ENCODE measurements around the gene TAOK1.
A peak's percentile ranks its signal among the peaks of the same experiment; 100 is the strongest.

Gene TAOK1

DNA sequence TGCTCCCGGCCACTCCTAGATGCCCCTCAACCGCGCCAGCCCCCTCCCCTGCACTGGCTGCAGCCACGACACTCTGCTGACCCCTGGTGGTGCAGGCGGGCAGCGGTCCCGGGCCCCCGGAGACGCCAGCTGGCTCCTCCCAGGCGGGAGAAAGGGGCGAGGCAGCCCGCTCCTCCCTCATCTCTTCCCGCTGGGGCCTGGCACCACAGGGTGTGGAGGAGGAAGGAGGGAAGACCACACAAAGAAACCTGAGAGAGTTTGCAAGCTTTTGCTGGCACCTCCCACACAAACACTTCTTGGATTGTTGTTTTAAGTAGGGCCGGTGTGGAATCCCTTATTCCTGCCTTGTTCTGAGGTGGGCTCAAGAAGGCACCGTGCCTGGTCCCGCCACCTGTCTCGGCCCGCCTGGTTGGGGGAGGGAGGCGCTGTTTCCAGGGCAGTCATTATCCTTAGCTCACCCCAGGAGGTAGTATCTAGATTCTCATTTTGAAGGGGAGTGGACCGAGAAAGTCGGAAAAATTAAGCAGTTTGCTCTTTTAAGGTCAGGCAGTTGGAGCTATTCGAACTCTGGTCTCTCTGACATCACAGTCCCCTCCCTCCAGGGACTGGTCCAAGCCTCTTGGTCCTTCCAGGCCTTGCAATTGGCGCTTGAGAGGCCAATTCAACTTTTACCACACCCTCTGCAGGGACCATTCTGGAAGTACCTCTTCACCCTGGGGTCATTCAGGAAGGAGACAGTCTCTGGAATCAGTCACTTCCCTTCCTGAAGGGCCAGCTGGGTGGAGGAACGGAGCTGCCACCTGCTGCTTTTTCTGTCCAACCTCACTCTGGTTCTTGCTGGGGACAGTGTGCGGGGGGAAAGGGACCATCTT lies 201.8 kb downstream of the TAOK1 start:
- TF ChIP-seq, protein P1, sequence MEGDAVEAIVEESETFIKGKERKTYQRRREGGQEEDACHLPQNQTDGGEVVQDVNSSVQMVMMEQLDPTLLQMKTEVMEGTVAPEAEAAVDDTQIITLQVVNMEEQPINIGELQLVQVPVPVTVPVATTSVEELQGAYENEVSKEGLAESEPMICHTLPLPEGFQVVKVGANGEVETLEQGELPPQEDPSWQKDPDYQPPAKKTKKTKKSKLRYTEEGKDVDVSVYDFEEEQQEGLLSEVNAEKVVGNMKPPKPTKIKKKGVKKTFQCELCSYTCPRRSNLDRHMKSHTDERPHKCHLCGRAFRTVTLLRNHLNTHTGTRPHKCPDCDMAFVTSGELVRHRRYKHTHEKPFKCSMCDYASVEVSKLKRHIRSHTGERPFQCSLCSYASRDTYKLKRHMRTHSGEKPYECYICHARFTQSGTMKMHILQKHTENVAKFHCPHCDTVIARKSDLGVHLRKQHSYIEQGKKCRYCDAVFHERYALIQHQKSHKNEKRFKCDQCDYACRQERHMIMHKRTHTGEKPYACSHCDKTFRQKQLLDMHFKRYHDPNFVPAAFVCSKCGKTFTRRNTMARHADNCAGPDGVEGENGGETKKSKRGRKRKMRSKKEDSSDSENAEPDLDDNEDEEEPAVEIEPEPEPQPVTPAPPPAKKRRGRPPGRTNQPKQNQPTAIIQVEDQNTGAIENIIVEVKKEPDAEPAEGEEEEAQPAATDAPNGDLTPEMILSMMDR (IDR thresholded peaks at IDR 0.05; ENCODE audit: low read depth, low read length), result peak; percentile 97
- no peak overlapping the region; the same call in 1 of the 2 replicates for H3K4me3 ChIP-seq (ENCODE audit: low read depth, low read length)

DNA sequence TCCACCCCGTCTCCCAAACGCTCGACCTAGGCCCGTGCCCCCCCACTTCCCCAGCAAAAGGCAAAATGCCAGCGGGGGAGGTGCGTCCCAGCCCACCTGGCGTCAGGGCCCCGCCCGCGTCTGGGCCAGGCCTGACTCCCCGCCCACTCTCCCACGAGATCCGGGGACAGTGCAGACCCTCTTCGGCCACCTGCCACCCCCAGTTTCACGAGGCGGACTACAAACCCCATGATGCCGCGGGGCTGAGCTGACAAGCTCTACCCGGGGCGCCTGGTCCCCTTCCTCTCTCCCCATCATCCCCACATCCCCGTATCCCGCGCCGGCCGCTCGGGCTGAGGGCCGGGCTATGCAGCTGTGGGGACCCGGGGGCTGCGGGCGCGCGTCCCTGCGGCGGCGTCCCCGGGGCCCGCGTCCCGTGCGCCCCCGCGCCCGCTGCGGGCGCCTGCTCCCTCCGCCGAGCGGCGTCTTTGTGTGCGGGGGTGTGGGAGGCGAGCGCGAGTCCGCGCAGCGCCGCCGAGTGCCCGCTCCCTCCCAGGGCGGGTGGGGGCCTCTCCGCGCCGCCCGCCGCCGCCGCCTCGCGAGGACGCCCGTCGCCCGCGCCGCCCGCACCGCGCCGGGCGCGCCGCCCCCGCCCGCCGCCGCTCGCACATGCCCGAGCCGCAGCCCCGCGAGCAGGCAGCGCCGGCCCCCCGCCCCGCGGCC lies 202.8 kb downstream of the TAOK1 start, which contains the start of gene ANKRD13B:
Gene ANKRD13B (plus strand): TSS at position 283 of the 702 bp plus-strand sequence. CDS start 490 bp downstream, outside the sequence.
- TF ChIP-seq, protein P1 (IDR thresholded peaks at IDR 0.05; ENCODE audit: low read depth, low read length), result no peak
- peak within 1 kb of the TSS; percentile 59 for H3K4me3 ChIP-seq (ENCODE audit: low read depth, low read length)

DNA sequence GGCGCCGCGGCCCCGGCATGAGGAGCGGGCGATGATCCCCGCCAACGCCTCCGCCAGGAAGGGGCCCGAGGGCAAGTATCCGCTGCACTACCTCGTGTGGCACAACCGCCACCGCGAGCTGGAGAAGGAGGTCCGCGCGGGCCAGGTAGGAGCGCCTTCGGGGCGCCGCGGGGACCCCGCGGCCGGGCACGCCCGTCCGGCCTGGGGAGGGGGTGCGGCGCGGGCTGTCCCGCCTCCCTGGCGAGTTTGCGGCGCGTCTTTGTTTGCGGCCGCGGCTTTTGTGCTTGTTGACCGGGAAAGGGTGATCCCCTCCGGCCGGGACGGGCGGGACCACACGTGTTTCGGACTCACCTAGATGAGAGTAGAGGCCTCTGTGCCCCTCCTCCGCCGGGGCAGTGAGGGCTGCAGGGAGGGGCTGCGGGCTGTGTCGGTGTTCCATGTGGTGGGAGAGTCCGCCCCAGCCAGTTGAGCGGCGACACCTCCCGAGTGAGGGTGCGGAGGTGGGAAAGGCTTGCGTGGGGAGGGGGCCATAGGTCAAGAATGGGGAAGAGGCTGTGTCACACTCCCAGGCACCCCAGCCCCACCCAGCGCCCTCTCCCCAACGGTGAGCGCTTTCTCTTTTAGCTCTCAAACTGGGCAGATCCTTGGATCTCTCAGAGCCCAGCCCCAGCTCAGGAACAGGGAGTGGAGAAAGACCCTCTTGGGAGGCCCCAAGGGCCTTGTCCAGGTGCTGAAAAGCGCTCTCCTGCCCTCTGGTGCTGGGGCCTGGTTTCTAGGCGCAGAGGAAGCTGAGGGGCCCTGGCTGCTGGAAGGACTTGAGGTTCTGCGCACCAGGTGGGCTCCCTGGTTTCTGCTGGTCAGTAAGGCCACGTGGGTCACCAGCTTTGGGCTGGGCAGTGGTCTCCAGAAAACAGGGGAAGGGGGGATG lies 203.7 kb downstream of the TAOK1 start:
- H3K4me3 ChIP-seq (ENCODE audit: low read depth, low read length), result peak overlapping the region; percentile 58
- TF ChIP-seq, protein P1 (IDR thresholded peaks at IDR 0.05; ENCODE audit: low read depth, low read length), result no peak

DNA sequence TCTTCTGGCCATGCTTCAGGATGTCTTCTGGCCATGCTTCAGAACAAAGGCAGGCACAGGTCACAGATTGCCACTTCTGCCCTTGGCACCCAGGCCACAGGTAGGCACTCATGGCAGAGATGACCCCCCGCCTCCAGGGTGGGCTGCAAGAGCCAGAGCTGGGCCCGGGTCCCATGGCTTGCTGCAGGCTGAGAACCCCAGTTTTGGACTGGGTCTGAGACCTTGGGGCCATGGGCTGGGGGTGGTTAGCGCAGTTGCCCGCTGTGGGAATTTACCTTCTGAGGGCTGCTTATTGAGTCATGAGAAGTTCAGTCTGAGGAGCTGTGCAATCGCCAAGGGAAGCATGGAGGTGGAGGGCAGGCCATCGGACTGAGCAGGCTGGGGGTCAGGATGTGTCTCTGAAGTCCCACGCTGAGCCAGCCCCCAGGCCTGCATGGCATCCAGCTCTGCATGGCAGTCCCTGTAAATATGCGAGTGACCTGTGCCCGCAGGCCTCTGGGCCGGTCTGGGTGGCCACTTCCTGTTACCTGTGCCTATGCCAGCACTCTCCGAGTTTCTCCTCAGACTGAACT lies 204.4 kb downstream of the TAOK1 start:
- peak overlapping the region; percentile 58; the same call in 1 of the 2 replicates for H3K4me3 ChIP-seq (ENCODE audit: low read depth, low read length)
- TF ChIP-seq, protein P1 (IDR thresholded peaks at IDR 0.05; ENCODE audit: low read depth, low read length), result no peak

DNA sequence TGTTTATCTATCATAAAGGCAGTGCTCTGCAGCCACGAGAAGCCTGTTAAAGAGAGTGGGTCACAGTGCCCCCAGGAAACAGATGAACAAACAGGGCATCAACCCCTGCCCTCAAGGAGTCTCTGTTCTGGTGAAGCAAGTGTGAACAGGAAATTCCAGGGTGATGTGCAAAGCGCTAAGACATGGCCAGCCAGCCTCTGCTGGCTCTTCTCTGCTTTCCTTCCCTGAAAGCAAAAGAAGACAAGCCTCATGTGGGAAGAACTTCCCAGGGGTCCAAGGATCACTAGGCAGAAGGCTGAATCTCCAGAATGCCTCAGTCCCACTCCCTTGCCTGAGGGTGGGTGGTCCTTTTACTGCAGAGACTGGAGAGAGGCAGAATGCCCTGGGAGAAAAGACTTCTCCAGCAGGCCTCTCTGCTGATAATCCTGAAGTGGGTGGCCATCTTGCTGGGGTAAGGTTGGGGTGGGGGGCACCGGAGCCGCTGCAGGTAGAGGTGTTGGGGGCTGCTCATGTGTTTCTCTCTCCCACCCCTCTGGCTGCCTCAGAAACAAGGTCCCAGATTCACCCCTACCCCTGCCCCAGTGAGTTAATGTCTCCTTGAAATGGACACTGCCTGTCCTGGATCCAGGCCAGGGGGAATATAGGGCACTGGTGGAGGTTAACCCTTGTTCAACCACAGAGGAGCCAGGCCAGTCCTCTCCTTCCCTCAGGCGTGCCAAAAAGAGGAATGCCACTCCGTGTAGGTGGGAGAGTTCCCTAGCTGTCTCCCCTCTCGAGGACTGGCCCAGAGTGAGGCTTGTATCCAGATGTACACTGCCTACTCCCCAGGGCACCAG lies 205.2 kb downstream of the TAOK1 start:
- TF ChIP-seq, protein P1 (IDR thresholded peaks at IDR 0.05; ENCODE audit: low read depth, low read length), result no peak
- H3K4me3 ChIP-seq (ENCODE audit: low read depth, low read length), result no peak overlapping the region
